ENCODE measurements around the gene MYO10. TPM values are rescaled to one million over a fixed set of nuclear protein-coding genes. Genes with fewer than 3 reads are reported as not detected.

MYO10 gene
- total and polyA plus RNA-seq, 9 donors = 10.8 to 35.8 (median 16.3) TPM

- no peak overlapping the region for H3K27ac ChIP-seq
- intact Hi-C loops (cut with DNase I) = loop anchor here in 1 of 4 donors (10.0 kb wide), 1 partner anchor 127 kb away; the partner anchor contains the start of gene MYO10
- WGBS, 3 donors = 60 to 75% (median 71%) methylated on average over 5 of the region's 5 CpGs
- H3K36me3 ChIP-seq = no peaks in the 10 kb centered on the region
- no peaks in the 10 kb centered on the region for H3K9me3 ChIP-seq
- H3K4me1 ChIP-seq (ENCODE audit: insufficient read depth) = peaks cover 18% of the 10 kb centered on the region
- no peak for TF ChIP-seq POLR2A (IDR thresholded peaks at IDR 0.05)
- TF ChIP-seq EP300 (IDR thresholded peaks at IDR 0.05) = no peak
- no peak for DNase-seq
- no peak overlapping the region for H3K4me3 ChIP-seq
- H3K27me3 ChIP-seq = no peaks in the 10 kb centered on the region
Observed at GRCh38 chr5:16807547-16807864, 128.6 kb downstream of the MYO10 start.

DNA sequence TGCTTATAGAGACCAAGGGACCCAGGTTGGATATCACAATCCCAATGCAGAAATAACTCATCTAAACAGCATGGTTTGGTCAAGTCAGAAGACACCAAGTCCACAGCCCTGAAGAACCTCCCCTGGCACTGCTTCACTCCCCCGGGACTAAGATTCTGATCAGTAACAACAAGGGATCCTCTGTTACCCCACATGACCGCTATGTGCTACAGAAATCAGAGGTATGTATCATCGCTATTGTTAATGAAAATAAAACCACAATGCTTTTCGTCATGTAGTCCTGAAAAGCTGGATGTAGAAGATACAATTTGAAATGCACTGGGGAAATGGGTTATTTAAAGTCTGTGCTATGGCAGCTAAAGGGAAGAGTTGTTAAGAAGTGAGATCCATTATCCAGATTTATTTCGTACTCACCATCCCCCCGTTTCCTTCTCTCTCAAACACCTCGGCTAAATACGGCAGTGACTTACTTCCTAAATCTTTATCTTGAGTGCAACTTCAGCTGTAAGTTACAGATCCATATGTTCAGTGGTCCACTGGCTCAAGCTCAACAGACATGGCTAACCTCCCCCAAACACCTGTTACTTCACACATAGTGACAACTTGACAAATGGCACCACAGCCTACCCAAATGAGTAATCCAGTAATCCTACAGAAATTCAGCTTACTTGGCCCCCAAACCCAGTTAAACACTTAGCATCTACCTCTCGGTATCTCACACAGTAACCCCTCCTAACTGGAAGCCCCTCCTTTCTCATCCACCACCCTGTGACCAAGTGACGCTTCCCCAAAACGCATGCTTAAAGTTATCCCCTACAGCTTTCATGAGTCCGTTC, 129.2 kb downstream of the MYO10 start:
- Histone ChIP-seq H3K4me1 (ENCODE audit: insufficient read depth) (peaks cover 13% of the 10 kb centered on the region), H3K4me3 (no peak overlapping the region), H3K27me3 (no peaks in the 10 kb centered on the region), H3K9me3 (no peaks in the 10 kb centered on the region), H3K36me3 (no peaks in the 10 kb centered on the region), H3K27ac (no peak overlapping the region)
- 83 to 94% (median 92%) methylated on average over 12 of the region's 12 CpGs for WGBS, 3 donors
- intact Hi-C loops (cut with DNase I) = loop anchor here in 1 of 4 donors (10.0 kb wide), 1 partner anchor 128 kb away; the partner anchor contains the start of gene MYO10
- TF ChIP-seq EP300 (IDR thresholded peaks at IDR 0.05) = no peak
- no peak for TF ChIP-seq CTCF (IDR thresholded peaks at IDR 0.05)
- DNase-seq = no peak

DNA sequence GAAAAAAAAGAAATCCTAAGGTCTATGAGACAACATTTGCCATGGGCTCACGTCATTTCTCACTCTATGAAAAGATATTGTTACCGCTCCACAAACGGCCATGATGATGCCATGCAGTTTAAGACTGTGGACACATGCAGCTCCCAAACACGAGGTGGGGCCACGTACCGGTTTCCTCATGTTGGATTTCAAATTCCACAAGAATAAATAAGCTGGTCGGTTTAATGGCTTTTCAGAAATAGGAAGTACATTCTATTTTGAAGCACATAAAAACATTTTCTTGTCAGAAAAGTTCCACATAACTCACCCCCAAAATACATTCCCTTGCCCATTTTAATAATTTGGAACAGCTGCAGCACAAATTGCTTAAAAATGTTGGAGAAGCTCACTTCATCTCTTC, 130.6 kb downstream of the MYO10 start:
- Histone ChIP-seq H3K27me3 (no peaks in the 10 kb centered on the region), H3K36me3 (no peaks in the 10 kb centered on the region), H3K4me3 (no peak overlapping the region), H3K9me3 (no peaks in the 10 kb centered on the region), H3K4me1 (ENCODE audit: insufficient read depth) (peaks cover 8% of the 10 kb centered on the region), H3K27ac (no peak overlapping the region)
- 71 to 79% (median 78%) methylated on average over 7 of the region's 7 CpGs for WGBS, 3 donors
- intact Hi-C loops (cut with DNase I) = loop anchor here in 1 of 4 donors (10.0 kb wide), 1 partner anchor 129 kb away; the partner anchor contains the start of gene MYO10
- no peak for DNase-seq
- TF ChIP-seq EP300 (IDR thresholded peaks at IDR 0.05) (no peak), CTCF (IDR thresholded peaks at IDR 0.05) (no peak), POLR2A (IDR thresholded peaks at IDR 0.05) (no peak)

GRCh38 chr5:16803831-16804230, 132.3 kb downstream of the MYO10 start:
- 96 to 99% (median 97%) methylated on average over 9 of the region's 9 CpGs for WGBS, 3 donors
- H3K4me1 ChIP-seq (ENCODE audit: insufficient read depth) = no peaks in the 10 kb centered on the region
- H3K27me3 ChIP-seq = no peaks in the 10 kb centered on the region
- intact Hi-C loops (cut with DNase I) = loop anchor here in 1 of 4 donors (10.0 kb wide), 1 partner anchor 131 kb away; the partner anchor contains the start of gene MYO10
- no peak overlapping the region for H3K27ac ChIP-seq
- no peak overlapping the region for H3K4me3 ChIP-seq
- H3K36me3 ChIP-seq = no peaks in the 10 kb centered on the region
- no peak for TF ChIP-seq POLR2A (IDR thresholded peaks at IDR 0.05)
- DNase-seq = no peak
- H3K9me3 ChIP-seq = no peaks in the 10 kb centered on the region

DNA sequence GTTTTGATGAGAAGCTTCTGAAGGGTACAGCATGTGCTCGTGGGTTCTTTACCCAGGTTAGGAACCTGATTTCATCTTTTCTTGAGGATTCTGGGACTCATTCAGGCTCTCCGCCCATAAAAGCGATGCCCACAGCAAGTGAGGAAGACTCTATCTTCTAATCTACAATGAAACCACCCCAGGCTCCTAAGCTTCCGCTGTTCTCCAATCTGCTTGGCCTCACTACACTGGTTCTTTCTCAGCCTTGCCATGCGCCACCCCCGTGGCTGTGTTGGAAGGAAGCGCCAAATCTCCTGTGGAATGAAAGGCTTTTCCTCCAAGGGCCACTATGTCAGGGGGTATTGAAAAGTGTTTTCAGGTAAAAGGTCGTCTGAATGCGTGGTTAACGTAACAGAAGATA, 135.6 kb downstream of the MYO10 start:
- WGBS, 3 donors = 94 to 96% (median 94%) methylated on average over 10 of the region's 10 CpGs
- DNase-seq = no peak
- no peaks in the 10 kb centered on the region for H3K36me3 ChIP-seq
- H3K27me3 ChIP-seq = no peaks in the 10 kb centered on the region
- TF ChIP-seq CTCF (IDR thresholded peaks at IDR 0.05) = no peak
- no peak overlapping the region for H3K27ac ChIP-seq
- no peak overlapping the region for H3K4me3 ChIP-seq
- no peaks in the 10 kb centered on the region for H3K9me3 ChIP-seq
- no peaks in the 10 kb centered on the region for H3K4me1 ChIP-seq (ENCODE audit: insufficient read depth)
- intact Hi-C loops (cut with DNase I) = loop anchor here in 1 of 4 donors (10.0 kb wide), 1 partner anchor 134 kb away; the partner anchor contains the start of gene MYO10
